Fibroblast of peridontal ligament (primary cell): Measurements from ENCODE around the gene EFCAB12.
"Not testable (repeated sequence)": the region's sequence is repeated elsewhere in the genome, so short reads cannot be mapped to it uniquely, and the experiment has no call there.

ENCODE experiments used
- DNase-seq: peaks from one replicate; pipeline ENCODE4 v3.0.0-alpha.2; 2010; ENCODE audit errors: extremely low read depth

EFCAB12 gene

GRCh38 chr3:129369711-129370110, 58.7 kb downstream of the EFCAB12 start:
- DNase-seq, result no peak

- DNase-seq, result no peak
Observed at GRCh38 chr3:129367821-129368220, 60.6 kb downstream of the EFCAB12 start.

- DNase-seq, result no peak
Observed at GRCh38 chr3:129366312-129366831, 62.1 kb downstream of the EFCAB12 start.

- no peak for DNase-seq
Observed at GRCh38 chr3:129365296-129366136, 62.9 kb downstream of the EFCAB12 start.

- not testable (repeated sequence) for DNase-seq
Observed at GRCh38 chr3:129364811-129365210, 63.6 kb downstream of the EFCAB12 start.

GRCh38 chr3:129363356-129363755, 65.1 kb downstream of the EFCAB12 start:
- DNase-seq, result not testable (repeated sequence)

- DNase-seq, result no peak
Observed at GRCh38 chr3:129360705-129361460, 67.6 kb downstream of the EFCAB12 start.

- DNase-seq, result no peak
Observed at GRCh38 chr3:129360171-129360611, 68.2 kb downstream of the EFCAB12 start.

- no peak for DNase-seq
Observed at GRCh38 chr3:129358772-129359371, 69.6 kb downstream of the EFCAB12 start.

- DNase-seq, result no peak
Observed at GRCh38 chr3:129358177-129358771, 70.2 kb downstream of the EFCAB12 start.

- DNase-seq, result no peak
Observed at GRCh38 chr3:129357616-129358015, 70.8 kb downstream of the EFCAB12 start.

- DNase-seq, result no peak
Observed at GRCh38 chr3:129356756-129357425, 71.5 kb downstream of the EFCAB12 start.

GRCh38 chr3:129353589-129353941, 74.9 kb downstream of the EFCAB12 start:
- no peak for DNase-seq

GRCh38 chr3:129352650-129353588, 75.5 kb downstream of the EFCAB12 start:
- DNase-seq, result no peak

GRCh38 chr3:129352045-129352444, 76.4 kb downstream of the EFCAB12 start:
- DNase-seq, result no peak
